Spleen (tissue), 11 donors: ENCODE data around the gene DPH2. TPM values are rescaled to one million over a fixed set of nuclear protein-coding genes. Genes with fewer than 3 reads are reported as not detected.

Experiments used
- DNase-seq: peaks from one replicate; pipeline ENCODE4 v3.0.0-alpha.2; 2020
- H3K27ac ChIP-seq, 8 donors: fragments of 200-600 bp; sonication (generic) in 7 of 8; 1 replicate in 4 of 8; 2 replicates in 4 of 8; pipeline versions ENCODE4 v1.5.0 to v1.8.0; 2016 to 2021; ENCODE audit warnings: inconsistent platforms in 4 of 8, mild to moderate bottlenecking in 4 of 8, moderate library complexity in 1 of 8
- H3K27me3 ChIP-seq, 7 donors: fragments of 200-600 bp; sonication (generic) in 6 of 7; replicated peaks in 1 of 7; 1 replicate in 4 of 7; 2 replicates in 3 of 7; pipeline versions ENCODE4 v1.5.0 to v1.8.0; 2016 to 2021; ENCODE audit warnings: inconsistent platforms in 3 of 7, mild to moderate bottlenecking in 1 of 7
- H3K36me3 ChIP-seq, 6 donors: fragments of 200-600 bp; sonication (generic) in 5 of 6; 1 replicate in 4 of 6; 2 replicates in 2 of 6; pipeline versions ENCODE4 v1.5.0 to v1.8.0; 2016 to 2021; ENCODE audit warnings: inconsistent platforms in 2 of 6
- H3K4me1 ChIP-seq, 6 donors: fragments of 200-600 bp; sonication (generic) in 5 of 6; 1 replicate in 3 of 6; 2 replicates in 3 of 6; pipeline versions ENCODE4 v1.5.0 to v1.8.0; 2016 to 2021; ENCODE audit warnings: inconsistent platforms in 3 of 6
- H3K4me3 ChIP-seq, 8 donors: fragments of 200-600 bp; sonication (generic) in 7 of 8; 1 replicate in 4 of 8; 2 replicates in 4 of 8; pipeline versions ENCODE4 v1.5.0 to v1.8.0; 2016 to 2021; ENCODE audit warnings: inconsistent platforms in 4 of 8, mild to moderate bottlenecking in 4 of 8, moderate library complexity in 2 of 8
- H3K9me3 ChIP-seq, 8 donors: fragments of 200-600 bp; sonication (generic) in 7 of 8; 1 replicate in 4 of 8; 2 replicates in 4 of 8; pipeline versions ENCODE4 v1.5.0 to v1.8.0; 2016 to 2021; ENCODE audit warnings: inconsistent platforms in 4 of 8
- CTCF ChIP-seq, 11 experiments: fragments of 200-600 bp in 7 of 11; fragments of 450-650 bp in 4 of 11; sonication (generic) in 4 of 11; IDR thresholded peaks in 8 of 11; conservative IDR thresholded peaks in 3 of 11; 1 replicate in 7 of 11; 2 replicates in 4 of 11; pipeline versions ENCODE4 v1.4.0 to v1.8.0; 2016 to 2021; ENCODE audit warnings: antibody characterized with exemption in 11 of 11, inconsistent platforms in 4 of 11, mild to moderate bottlenecking in 1 of 11
- POLR2A ChIP-seq, 3 donors: fragments of 450-650 bp; IDR thresholded peaks; one replicate each; pipeline ENCODE4 v1.5.1; 2017; ENCODE audit warnings: antibody characterized with exemption in 3 of 3, mild to moderate bottlenecking in 1 of 3
- POLR2AphosphoS5 ChIP-seq, 3 donors: sonication (generic); formaldehyde crosslinking; IDR thresholded peaks; one replicate each; pipeline ENCODE4 v1.5.1; 2017; ENCODE audit warnings: antibody characterized with exemption in 3 of 3
- WGBS, 5 donors: extraction: QIAGEN DNeasy Blood & Tissue Kit in 3 of 5; methylation state at CpG; one replicate each; pipeline versions ENCODE4 v1.1.5 to v1.1.7; 2013 to 2018; 5-methylcytosine and 5-hydroxymethylcytosine counted together
- intact Hi-C: fragments of 100-400 bp; cut with DNase I; formaldehyde crosslinking; loops from one replicate; pipeline ENCODE4 v1.15.0; 2023; ENCODE audit warnings: low total_unique reads
- polyA plus RNA-seq, 3 donors: library from polyadenylated mRNA; stranded (reverse); fragments of 200-250 nt; gene quantifications; one replicate each; pipeline ENCODE4 v1.2.1, GENCODE V29; 2013
- total RNA-seq, 7 donors: library from RNA; depleted of rRNA in 3 of 7; stranded (reverse); fragments of >200 nt in 3 of 7; fragmentation: NEBNext Ultra II Directional in 4 of 7; extraction: Animal tissue kit (Norgen Biotek cat#: 25700) in 4 of 7; gene quantifications; one replicate each; pipeline versions ENCODE4 v1.1.0 to v1.2.1, GENCODE V29; 2016 to 2021
- donor health status: healthy with polysubstance abuse.
- donor health status: DM: no; HTN: no; CAD: no; lungs with moderate emphysema.
- donor health status: DM: no; HTN: no; CAD: no.
- donor health status: Bipolar disorder and iron deficiency.
- donor health status: healthy.
- donor health status: DM: no; HTN: no; CAD: no.
- donor health status: DM: yes; HTN: yes; CAD: no.

DPH2 gene
- total and polyA plus RNA-seq, 10 donors, result 15.7 to 36.5 (median 24.5) TPM

GRCh38 chr1:43938892-43939587 is 30.8 kb upstream of the DPH2 start:
- 76 to 96% (median 89%) methylated on average over 1 to 3 of the region's 3 CpGs for WGBS, 5 donors

GRCh38 chr1:43942411-43942810 is 27.4 kb upstream of the DPH2 start:
- H3K9me3 ChIP-seq, result no peaks in the 10 kb centered on the region
- H3K27me3 ChIP-seq, result no peaks in the 10 kb centered on the region
- 80 to 99% (median 86%) methylated on average over 3 of the region's 3 CpGs for WGBS, 5 donors
- intact Hi-C loops, result no loop called here
- peak; percentile 11 for DNase-seq
- no peak overlapping the region for H3K4me3 ChIP-seq
- H3K36me3 ChIP-seq, result no peaks in the 10 kb centered on the region
- peaks cover 10 to 29% (median 23%) of the 10 kb centered on the region in 6 donors for H3K4me1 ChIP-seq
- H3K27ac ChIP-seq, result no peak overlapping the region
- TF ChIP-seq CTCF (IDR thresholded peaks at IDR 0.05 in 8 of 11, conservative IDR thresholded peaks at IDR 0.05 in 3 of 11) (no peak), POLR2AphosphoS5 (IDR thresholded peaks at IDR 0.05) (no peak), POLR2A (IDR thresholded peaks at IDR 0.05) (no peak)

More at GRCh38 chr1:43938892-43939587, 30.8 kb upstream of the DPH2 start:
- Histone ChIP-seq H3K4me3 (no peak overlapping the region), H3K4me1 (peaks cover 0 to 29% (median 22%) of the 10 kb centered on the region in 6 donors), H3K9me3 (no peaks in the 10 kb centered on the region), H3K36me3 (no peaks in the 10 kb centered on the region), H3K27ac (no peak overlapping the region), H3K27me3 (peaks cover 0 to 30% (median 17%) of the 10 kb centered on the region in 7 donors)
- TF ChIP-seq CTCF (IDR thresholded peaks at IDR 0.05 in 8 of 11, conservative IDR thresholded peaks at IDR 0.05 in 3 of 11) (no peak), POLR2A (IDR thresholded peaks at IDR 0.05) (no peak), POLR2AphosphoS5 (IDR thresholded peaks at IDR 0.05) (no peak)
- intact Hi-C loops, result loop anchor here (10.0 kb wide), 1 partner anchor 414 kb away; no protein-coding TSS in a partner anchor
- peak; percentile 25 for DNase-seq

- WGBS, 5 donors, result 88 to 100% (median 91%) methylated on average over 1 of the region's 1 CpG
- peaks cover 20 to 51% (median 38%) of the 10 kb centered on the region in 6 donors for H3K4me1 ChIP-seq
- no peak for DNase-seq
- H3K36me3 ChIP-seq, result peaks cover 0 to 10% (median 5%) of the 10 kb centered on the region in 6 donors
- no peaks in the 10 kb centered on the region for H3K27me3 ChIP-seq
- no peaks in the 10 kb centered on the region for H3K9me3 ChIP-seq
- intact Hi-C loops, result no loop called here
- TF ChIP-seq POLR2A (IDR thresholded peaks at IDR 0.05), result no peak
- TF ChIP-seq POLR2AphosphoS5 (IDR thresholded peaks at IDR 0.05), result no peak
- no peak for TF ChIP-seq CTCF (IDR thresholded peaks at IDR 0.05 in 8 of 11, conservative IDR thresholded peaks at IDR 0.05 in 3 of 11)
- no peak overlapping the region for H3K4me3 ChIP-seq
- no peak overlapping the region for H3K27ac ChIP-seq
Observed at GRCh38 chr1:43944860-43945259, 24.9 kb upstream of the DPH2 start.

- WGBS, 5 donors, result 6 to 13% (median 10%) methylated on average over 3 of the region's 3 CpGs
- DNase-seq, result no peak
- peak overlapping the region; percentile 62 to 83 (median 70) for H3K4me3 ChIP-seq
Observed at GRCh38 chr1:43945674-43946235, 24.1 kb upstream of the DPH2 start.

More at GRCh38 chr1:43945674-43946235, 24.1 kb upstream of the DPH2 start:
- H3K4me1 ChIP-seq, result peaks cover 20 to 51% (median 38%) of the 10 kb centered on the region in 6 donors
- intact Hi-C loops, result no loop called here
- H3K36me3 ChIP-seq, result peaks cover 0 to 19% (median 9%) of the 10 kb centered on the region in 6 donors
- TF ChIP-seq CTCF (IDR thresholded peaks at IDR 0.05 in 8 of 11, conservative IDR thresholded peaks at IDR 0.05 in 3 of 11) (no peak), POLR2AphosphoS5 (IDR thresholded peaks at IDR 0.05) (no peak), POLR2A (IDR thresholded peaks at IDR 0.05) (no peak)
- peak overlapping the region; percentile 90 to 99 (median 96) for H3K27ac ChIP-seq
- no peaks in the 10 kb centered on the region for H3K9me3 ChIP-seq
- no peaks in the 10 kb centered on the region for H3K27me3 ChIP-seq
